Stimulated activated CD4-positive, alpha-beta T cell treated with anti-CD3 and anti-CD28 coated beads, Interleukin-15, amount 100 ng/mL, for 1 hour (primary cell): ENCODE measurements around the gene SLC13A5.

Experiments
- DNase-seq, 2 donors: peaks; one replicate each; pipeline ENCODE4 v3.0.0-alpha.2; 2020; ENCODE audit warnings: low read depth in 1 of 2, low spot score in 1 of 2

SLC13A5 gene

GRCh38 chr17:6639586-6640535 is 73.3 kb downstream of the SLC13A5 start:
- DNase-seq = no peak

GRCh38 chr17:6639014-6639585 is 74.1 kb downstream of the SLC13A5 start:
- no peak for DNase-seq

DNA sequence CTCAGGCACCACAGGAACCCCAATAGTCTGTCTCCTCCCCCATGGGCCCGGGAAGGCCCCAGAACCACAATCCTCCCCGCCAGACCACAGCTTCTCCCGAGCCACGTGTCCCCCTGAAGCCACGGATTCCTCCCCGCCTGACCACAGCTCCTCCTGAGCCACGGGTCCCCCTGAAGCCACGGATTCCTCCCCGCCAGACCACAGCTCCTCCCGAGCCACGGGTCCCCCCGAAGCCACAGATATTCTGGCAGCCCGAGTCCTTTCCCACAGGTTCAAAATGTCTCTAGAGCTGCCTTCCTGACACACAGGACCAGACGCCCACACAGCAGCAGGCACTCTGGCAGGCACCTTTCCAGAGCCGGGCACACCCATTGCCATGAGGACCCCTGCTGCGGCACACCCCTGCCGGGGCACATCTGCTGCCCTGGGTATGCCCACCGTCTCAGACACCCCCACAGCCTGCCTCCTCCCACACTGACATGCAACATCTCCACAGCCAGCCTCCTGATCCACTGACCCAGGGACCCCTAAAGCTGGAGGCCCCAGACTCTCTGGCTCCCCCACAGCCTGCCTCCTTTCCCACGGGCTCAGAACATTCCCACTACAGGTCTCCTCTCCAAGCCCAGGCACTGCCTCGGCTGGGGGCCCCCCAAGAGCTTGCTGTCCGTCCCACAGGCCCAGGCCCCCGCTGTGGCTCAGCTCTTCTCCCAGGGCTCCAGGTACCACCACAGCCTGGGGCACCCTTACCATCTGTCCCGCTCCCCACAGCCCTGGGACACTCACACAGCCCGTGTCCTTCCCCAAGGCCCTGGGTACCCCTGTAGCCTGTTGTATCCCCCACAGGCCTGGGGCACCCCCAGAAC is 74.9 kb downstream of the SLC13A5 start:
- no peak for DNase-seq

DNA sequence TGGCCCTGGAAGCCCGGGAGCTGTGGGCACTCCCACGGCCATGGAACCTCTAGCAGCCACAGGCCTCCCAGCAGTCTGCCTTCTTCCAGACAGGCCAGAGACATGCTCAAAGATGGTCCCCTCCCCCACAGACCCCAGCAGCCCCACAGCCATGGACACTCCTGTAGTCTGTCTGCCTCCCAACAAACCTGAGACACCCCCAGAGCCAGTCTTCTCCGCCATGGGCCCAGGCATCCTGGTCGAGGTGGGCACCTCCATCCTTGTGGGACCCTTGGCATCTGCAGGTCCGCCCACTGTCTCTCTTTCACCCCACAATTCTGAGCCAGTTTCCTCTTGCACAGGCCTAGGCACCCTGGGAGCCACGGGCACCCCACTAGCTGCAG is 75.7 kb downstream of the SLC13A5 start:
- no peak for DNase-seq

GRCh38 chr17:6636616-6637457 is 76.3 kb downstream of the SLC13A5 start:
- no peak for DNase-seq

GRCh38 chr17:6636105-6636504 is 77.1 kb downstream of the SLC13A5 start:
- no peak for DNase-seq
